Neutrophil (primary cell): ENCODE results near the gene ITGAL.

Experiments used
- H3K27ac ChIP-seq: fragments of 200-600 bp; sonication (generic); 2 replicates; pipeline ENCODE4 v1.5.1; 2016; ENCODE audit warnings: mild to moderate bottlenecking, moderate library complexity
- H3K27me3 ChIP-seq: fragments of 200-600 bp; sonication (generic); 2 replicates; pipeline ENCODE4 v1.6.0; 2016; ENCODE audit warnings: mild to moderate bottlenecking
- H3K36me3 ChIP-seq: fragments of 200-600 bp; sonication (generic); 2 replicates; pipeline ENCODE4 v1.5.1; 2017
- H3K4me1 ChIP-seq, 2 experiments: fragments of 200-600 bp in 1 of 2; sonication (generic) in 1 of 2; 1 replicate in 1 of 2; 2 replicates in 1 of 2; pipeline versions ENCODE4 v1.5.1 to v1.6.1; 2013 to 2016; ENCODE audit warnings: low read depth in 1 of 2, low read length in 1 of 2, mild to moderate bottlenecking in 1 of 2, moderate library complexity in 1 of 2; ENCODE audit not compliant: control insufficient read depth in 1 of 2, insufficient read depth in 1 of 2
- H3K4me3 ChIP-seq, 2 experiments: fragments of 200-600 bp in 1 of 2; sonication (generic) in 1 of 2; 1 replicate in 1 of 2; 2 replicates in 1 of 2; pipeline ENCODE4 v1.5.1; 2013 to 2016; ENCODE audit warnings: low read depth in 1 of 2, low read length in 1 of 2, mild to moderate bottlenecking in 1 of 2, moderate library complexity in 1 of 2
- H3K9me3 ChIP-seq: fragments of 200-600 bp; sonication (generic); 2 replicates; pipeline ENCODE4 v1.5.1; 2016
- TF ChIP-seq, protein P1 (sequence below): fragments of 200-600 bp; sonication (generic); IDR thresholded peaks from 2 replicates; pipeline ENCODE4 v1.5.1; 2016; ENCODE audit warnings: antibody characterized with exemption

ITGAL gene

DNA sequence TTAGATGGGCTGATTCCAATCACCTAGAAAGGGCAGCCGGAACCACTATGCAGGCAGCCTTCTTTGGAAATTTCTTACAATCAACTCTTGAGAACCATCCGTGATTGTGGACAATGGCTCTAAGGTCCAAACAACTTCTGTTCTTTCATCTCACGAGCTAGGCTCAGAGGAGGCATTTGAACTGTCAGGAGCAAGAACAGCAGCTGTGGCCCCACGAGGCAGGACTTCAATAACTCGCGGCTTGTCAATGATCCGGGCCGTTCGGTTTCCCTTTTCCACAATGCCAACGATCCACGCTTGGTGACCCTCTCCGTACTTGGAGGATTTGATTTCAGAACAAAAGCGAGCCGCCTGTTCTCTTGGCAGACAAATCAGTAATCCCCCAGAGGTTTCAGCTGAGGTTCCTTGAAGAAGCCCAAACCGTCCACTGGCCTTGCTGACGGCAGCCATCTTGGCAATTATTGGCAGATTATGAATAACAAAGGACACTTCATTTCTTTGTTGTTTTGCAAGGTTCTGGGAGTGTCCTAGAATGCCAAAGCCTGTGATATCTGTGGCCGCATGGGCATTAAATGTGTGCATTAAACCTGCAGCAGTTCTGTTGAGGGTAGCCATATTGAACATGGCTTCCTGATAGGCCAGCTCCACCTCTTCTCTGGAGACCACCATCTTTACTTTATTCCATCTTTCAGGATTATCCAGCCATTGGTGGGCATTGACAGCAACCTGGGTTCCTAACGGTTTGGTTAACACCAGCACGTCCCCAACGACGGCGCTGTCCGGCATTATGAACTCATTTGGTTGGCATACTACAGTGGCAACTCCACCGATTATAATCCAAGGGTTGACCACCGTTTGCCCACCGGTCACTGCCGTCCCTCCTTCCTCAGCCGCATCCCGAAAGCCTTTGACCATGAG is 28.1 kb upstream of the ITGAL start:
- H3K36me3 ChIP-seq, result no peaks in the 10 kb centered on the region

DNA sequence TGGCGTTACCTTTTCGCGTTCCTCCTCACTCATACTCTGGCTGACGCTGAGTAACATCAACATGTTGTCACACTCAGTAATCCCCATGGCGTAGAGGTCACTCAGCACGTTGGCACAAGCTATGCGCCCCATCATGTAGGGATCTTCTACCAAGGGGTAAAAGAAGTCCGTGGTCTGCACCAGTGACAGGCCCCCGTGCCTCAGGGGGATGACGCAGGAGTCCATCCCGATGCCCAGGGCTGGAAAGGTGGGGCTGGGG is 27.5 kb upstream of the ITGAL start:
- Histone ChIP-seq H3K36me3 (no peaks in the 10 kb centered on the region), H3K27me3 (no peaks in the 10 kb centered on the region), H3K4me1 (peaks cover 30 to 31% of the 10 kb centered on the region in 2 experiments), H3K27ac (peak overlapping the region; percentile 92), H3K4me3 (peak overlapping the region; percentile 92 to 98), H3K9me3 (no peaks in the 10 kb centered on the region)
- TF ChIP-seq, protein P1, sequence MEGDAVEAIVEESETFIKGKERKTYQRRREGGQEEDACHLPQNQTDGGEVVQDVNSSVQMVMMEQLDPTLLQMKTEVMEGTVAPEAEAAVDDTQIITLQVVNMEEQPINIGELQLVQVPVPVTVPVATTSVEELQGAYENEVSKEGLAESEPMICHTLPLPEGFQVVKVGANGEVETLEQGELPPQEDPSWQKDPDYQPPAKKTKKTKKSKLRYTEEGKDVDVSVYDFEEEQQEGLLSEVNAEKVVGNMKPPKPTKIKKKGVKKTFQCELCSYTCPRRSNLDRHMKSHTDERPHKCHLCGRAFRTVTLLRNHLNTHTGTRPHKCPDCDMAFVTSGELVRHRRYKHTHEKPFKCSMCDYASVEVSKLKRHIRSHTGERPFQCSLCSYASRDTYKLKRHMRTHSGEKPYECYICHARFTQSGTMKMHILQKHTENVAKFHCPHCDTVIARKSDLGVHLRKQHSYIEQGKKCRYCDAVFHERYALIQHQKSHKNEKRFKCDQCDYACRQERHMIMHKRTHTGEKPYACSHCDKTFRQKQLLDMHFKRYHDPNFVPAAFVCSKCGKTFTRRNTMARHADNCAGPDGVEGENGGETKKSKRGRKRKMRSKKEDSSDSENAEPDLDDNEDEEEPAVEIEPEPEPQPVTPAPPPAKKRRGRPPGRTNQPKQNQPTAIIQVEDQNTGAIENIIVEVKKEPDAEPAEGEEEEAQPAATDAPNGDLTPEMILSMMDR, result no peak

More for the DNA sequence above, 28.1 kb upstream of the ITGAL start:
- Histone ChIP-seq H3K4me3 (peak overlapping the region; percentile 92 to 98), H3K4me1 (peaks cover 26 to 30% of the 10 kb centered on the region in 2 experiments), H3K27ac (peak overlapping the region; percentile 92), H3K27me3 (no peaks in the 10 kb centered on the region), H3K9me3 (no peaks in the 10 kb centered on the region)
- TF ChIP-seq, protein P1, result no peak

DNA sequence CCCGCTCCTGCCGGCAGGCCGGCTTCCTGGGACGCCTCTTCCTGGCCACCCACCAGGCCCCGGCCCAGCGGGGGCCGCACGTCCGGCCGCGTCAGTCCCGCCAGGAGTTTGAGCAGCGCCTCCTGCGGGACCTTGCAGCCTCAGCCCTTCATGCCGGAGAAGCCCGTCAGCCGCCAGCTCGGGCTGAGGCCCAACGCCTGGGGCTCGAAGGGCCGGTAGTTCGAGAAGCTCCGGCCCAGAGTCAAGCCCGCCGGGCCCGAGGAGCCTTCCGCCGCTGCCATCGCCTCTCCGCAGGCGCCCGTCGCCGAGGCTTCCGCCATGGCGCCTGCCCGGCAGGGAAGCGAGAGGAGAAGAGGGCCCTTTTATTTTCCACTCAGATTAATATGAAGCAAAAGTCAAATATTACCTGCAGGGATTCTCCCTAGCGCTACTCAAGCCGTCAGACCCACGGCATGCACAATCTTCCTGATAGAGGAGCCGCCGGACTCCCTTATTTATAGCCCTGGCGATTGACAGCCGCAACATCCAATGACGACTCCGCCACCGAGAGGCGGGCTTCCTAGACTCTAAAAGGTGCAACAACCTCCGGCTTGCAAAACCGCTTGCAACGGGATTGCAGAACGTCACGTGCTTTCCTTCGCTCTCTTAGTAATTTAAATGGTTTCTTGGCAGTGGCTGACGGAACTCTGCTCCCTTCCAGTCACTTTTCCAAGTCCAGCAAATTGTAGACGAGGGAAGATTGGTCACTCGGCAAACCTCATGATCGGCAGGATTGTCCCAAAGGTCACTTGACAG is 26.9 kb upstream of the ITGAL start, which contains the start of gene SEPHS2:
SEPHS2 (minus strand) TSS at position 467 of the 795 bp plus-strand sequence; CDS start at position 320, 147 bp downstream.
- TF ChIP-seq, protein P1, result peak; percentile 27
- no peaks in the 10 kb centered on the region for H3K36me3 ChIP-seq
- no peaks in the 10 kb centered on the region for H3K9me3 ChIP-seq
- H3K27me3 ChIP-seq, result no peaks in the 10 kb centered on the region
- peak within 1 kb of the TSS; percentile 92 to 98 for H3K4me3 ChIP-seq
- H3K27ac ChIP-seq, result peak within 1 kb of the TSS; percentile 92
- peaks cover 30 to 31% of the 10 kb centered on the region in 2 experiments for H3K4me1 ChIP-seq

DNA sequence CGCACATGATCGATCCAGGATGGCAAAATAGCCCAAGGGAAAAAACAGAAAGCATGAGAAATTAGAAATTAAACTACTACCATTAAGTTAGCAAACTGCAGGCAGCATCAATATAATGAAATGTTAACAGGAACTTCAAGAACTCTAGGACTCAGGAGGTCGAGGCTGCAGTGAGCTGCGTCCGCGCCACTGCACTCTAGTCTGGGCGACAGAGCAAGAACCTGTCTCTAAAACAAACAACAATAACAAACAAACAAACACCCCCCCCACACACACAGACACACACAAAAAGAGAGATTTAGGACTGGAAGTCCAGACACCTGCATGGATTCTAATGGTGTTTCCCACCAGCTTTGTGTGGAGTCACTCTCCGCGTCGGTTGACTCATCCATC is 26.3 kb upstream of the ITGAL start:
- Histone ChIP-seq H3K9me3 (no peaks in the 10 kb centered on the region), H3K4me3 (peak overlapping the region; percentile 92 to 98), H3K27me3 (no peaks in the 10 kb centered on the region), H3K36me3 (no peaks in the 10 kb centered on the region), H3K27ac (peak overlapping the region; percentile 92), H3K4me1 (peaks cover 30 to 31% of the 10 kb centered on the region in 2 experiments)
- TF ChIP-seq, protein P1, result no peak

DNA sequence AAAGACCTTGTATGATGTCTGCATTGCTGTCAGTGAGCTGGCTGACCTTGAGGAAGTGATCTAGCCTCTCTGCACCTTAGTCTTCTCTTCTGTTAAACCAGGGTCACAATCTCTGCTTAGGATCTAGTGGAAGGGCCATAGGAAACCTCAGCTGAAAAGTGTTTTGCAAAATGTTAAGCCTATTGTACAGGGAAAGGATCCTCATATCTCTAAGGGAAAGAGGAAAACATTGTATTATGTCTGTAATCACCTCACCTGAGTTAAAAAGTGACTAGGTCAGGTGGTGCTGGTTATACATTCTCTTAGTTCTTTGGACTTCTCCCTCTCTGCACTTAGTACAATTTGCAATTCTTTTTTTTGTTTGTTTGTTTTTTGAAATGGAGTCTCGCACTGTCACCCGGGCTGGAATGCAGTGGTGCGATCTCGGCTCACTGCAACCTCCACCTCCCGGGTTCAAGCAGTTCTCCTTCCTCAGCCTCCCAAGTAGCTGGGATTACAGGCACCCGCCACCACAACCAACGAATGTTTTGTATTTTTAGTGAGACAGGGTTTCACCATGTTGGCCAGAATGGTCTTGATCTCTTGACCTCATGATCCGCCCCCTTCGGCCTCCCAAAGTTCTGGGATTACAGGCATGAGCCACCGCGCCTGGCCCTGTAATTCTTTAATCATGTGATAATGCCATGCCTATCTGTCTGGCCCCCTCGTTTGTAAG is 24.9 kb upstream of the ITGAL start:
- peaks cover 30 to 31% of the 10 kb centered on the region in 2 experiments for H3K4me1 ChIP-seq

More for the DNA sequence above, 24.9 kb upstream of the ITGAL start:
- Histone ChIP-seq H3K9me3 (no peaks in the 10 kb centered on the region), H3K27me3 (no peaks in the 10 kb centered on the region), H3K27ac (no peak overlapping the region), H3K36me3 (no peaks in the 10 kb centered on the region), H3K4me3 (no peak overlapping the region)
- TF ChIP-seq, protein P1, result no peak
